HepG2 (cell line): ENCODE measurements around the gene SHC1. TPM values are rescaled to one million over a fixed set of nuclear protein-coding genes. Genes with fewer than 3 reads are reported as not detected.

ENCODE experiments used
- ATF1 ChIP-seq: IDR thresholded peaks from 2 replicates; pipeline ENCODE4 v1.6.1; 2016; ENCODE audit warnings: mild to moderate bottlenecking, control low read depth
- EED ChIP-seq: sonication (generic); formaldehyde crosslinking; IDR thresholded peaks from 2 replicates; pipeline ENCODE4 v1.5.0; 2020; ENCODE audit warnings: mild to moderate bottlenecking, missing genetic modification reagents
- FOXA1 ChIP-seq, 2 experiments: fragments of 450-650 bp in 1 of 2; sonication (generic) in 1 of 2; formaldehyde crosslinking in 1 of 2; IDR thresholded peaks; 2 replicates each; pipeline versions ENCODE4 v1.4.0 to v1.6.1; 2016 to 2020; ENCODE audit warnings: missing genetic modification reagents in 1 of 2
- MIER3 ChIP-seq: IDR thresholded peaks from 2 replicates; pipeline ENCODE4 v1.6.1; 2016; ENCODE audit warnings: missing compliant biosample characterization, borderline replicate concordance
- PAF1 ChIP-seq: IDR thresholded peaks from 2 replicates; pipeline ENCODE4 v1.6.1; 2016; ENCODE audit warnings: missing genetic modification reagents, missing compliant biosample characterization
- SMYD3 ChIP-seq: sonication (generic); formaldehyde crosslinking; IDR thresholded peaks from 2 replicates; pipeline ENCODE4 v1.8.1; 2023; ENCODE audit warnings: mild to moderate bottlenecking, missing genetic modification reagents
- SNRNP70 ChIP-seq: fragments of 200-400 bp; formaldehyde crosslinking; IDR thresholded peaks from 2 replicates; pipeline ENCODE4 v1.6.1; 2017; ENCODE audit warnings: mild to moderate bottlenecking, low read depth, low read length, moderate library complexity
- SRSF9 ChIP-seq: fragments of 200-400 bp; formaldehyde crosslinking; IDR thresholded peaks from 2 replicates; pipeline ENCODE4 v1.6.1; 2018; ENCODE audit warnings: borderline replicate concordance, mild to moderate bottlenecking, low read depth, low read length; ENCODE audit not compliant: insufficient read depth, poor library complexity, severe bottlenecking
- U2AF2 ChIP-seq: fragments of 200-400 bp; formaldehyde crosslinking; IDR thresholded peaks from 2 replicates; pipeline ENCODE4 v1.6.1; 2017; ENCODE audit warnings: low read depth, mild to moderate bottlenecking, low read length
- ZBTB42 ChIP-seq: sonication (generic); formaldehyde crosslinking; IDR thresholded peaks from 2 replicates; pipeline ENCODE4 v1.5.0; 2020; ENCODE audit warnings: mild to moderate bottlenecking, missing genetic modification reagents
- ZNF260 ChIP-seq: sonication (generic); formaldehyde crosslinking; IDR thresholded peaks from 2 replicates; pipeline ENCODE4 v1.4.0; 2020; ENCODE audit warnings: missing genetic modification reagents, low read depth, mild to moderate bottlenecking, borderline replicate concordance
- ZSCAN21 ChIP-seq: sonication (generic); formaldehyde crosslinking; IDR thresholded peaks from 2 replicates; pipeline ENCODE4 v1.8.0; 2022; ENCODE audit warnings: mild to moderate bottlenecking, missing genetic modification reagents, moderate library complexity, borderline replicate concordance
- polyA plus RNA-seq, 8 experiments: library from polyadenylated mRNA; depleted of rRNA in 3 of 8; stranded (reverse) in 7 of 8; unstranded in 1 of 8; fragments of >200 nt; fragmentation: Illumina TruSeq in 4 of 8; extraction: Trizol in 4 of 8; gene quantifications; 2 replicates each; pipeline versions ENCODE4 v1.2.1 to v1.2.3, GENCODE V29; 2011 to 2016; ENCODE audit warnings: low read depth in 4 of 8, missing spikeins in 1 of 8, mixed read lengths in 1 of 8; ENCODE audit not compliant: insufficient read depth in 1 of 8
- total RNA-seq, 5 experiments: library from RNA; depleted of rRNA; stranded (reverse); fragments of >200 nt; fragmentation: Illumina TruSeq; extraction: Trizol; gene quantifications; 2 replicates each; pipeline ENCODE4 v1.2.3, GENCODE V29; 2016; ENCODE audit warnings: low read depth in 1 of 5
- TF ChIP-seq, protein P1 (sequence below), 2 experiments: sonication (generic) in 1 of 2; formaldehyde crosslinking in 1 of 2; IDR thresholded peaks; 2 replicates each; pipeline versions ENCODE4 v1.6.1 to v1.9.0; 2014 to 2022; ENCODE audit warnings: antibody characterized with exemption in 1 of 2, borderline replicate concordance in 1 of 2, inconsistent platforms in 1 of 2, low read depth in 1 of 2, missing genetic modification reagents in 1 of 2
- TF ChIP-seq, protein P2 (sequence below): sonication (generic); formaldehyde crosslinking; IDR thresholded peaks from 2 replicates; pipeline ENCODE4 v1.8.0; 2023; ENCODE audit warnings: mild to moderate bottlenecking, missing genetic modification reagents
- TF ChIP-seq, protein P3 (sequence below): sonication (generic); formaldehyde crosslinking; IDR thresholded peaks from 2 replicates; pipeline ENCODE4 v1.4.0; 2020; ENCODE audit warnings: missing genetic modification reagents; ENCODE audit errors: not compliant biosample characterization
- TF ChIP-seq, protein P4 (sequence below): sonication (generic); formaldehyde crosslinking; IDR thresholded peaks from 2 replicates; pipeline ENCODE4 v1.4.0; 2020; ENCODE audit warnings: mild to moderate bottlenecking, missing genetic modification reagents
- TF ChIP-seq, protein P5 (sequence below): sonication (generic); formaldehyde crosslinking; IDR thresholded peaks from 2 replicates; pipeline ENCODE4 v1.4.0; 2020; ENCODE audit warnings: mild to moderate bottlenecking, low read depth, missing genetic modification reagents

SHC1 gene
- total and polyA plus RNA-seq, 2 of the 13 experiments (the other 11 are each of a cell fraction or from before 2014, with no cell fraction given) = 52.0 to 137 TPM

DNA sequence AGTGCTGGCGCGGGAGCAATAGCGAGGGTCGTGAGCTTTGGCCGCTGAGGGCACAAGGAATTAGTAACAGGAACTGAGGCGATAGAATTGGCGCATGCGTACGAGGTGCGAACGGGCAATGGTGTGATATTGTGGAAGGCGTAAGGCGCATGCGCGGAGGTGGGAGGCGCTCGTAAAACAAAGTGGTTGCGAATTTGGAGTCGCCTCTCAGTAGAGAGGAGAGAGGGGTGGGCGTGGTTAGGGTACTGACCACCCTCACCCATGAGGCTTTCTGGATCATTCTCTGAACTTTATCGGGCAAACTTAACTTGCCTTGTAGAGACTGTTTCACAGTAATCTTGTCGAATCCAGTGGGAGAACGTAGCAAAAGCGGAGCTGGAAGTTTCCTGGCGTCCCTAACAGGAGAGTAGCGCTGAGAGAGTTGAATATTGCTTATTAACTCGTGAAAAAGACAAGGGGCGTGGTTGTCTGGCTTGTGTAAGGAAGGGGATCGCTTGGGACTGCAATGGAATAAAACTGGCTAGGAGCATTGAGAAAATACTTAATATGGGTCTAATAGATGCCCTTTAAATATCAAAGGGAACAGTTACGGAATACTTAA lies 4.4 kb upstream of the SHC1 start (continued):
- TF ChIP-seq SRSF9 (no peak), FOXA1 (IDR thresholded peaks at IDR 0.05) (no peak), FOXA1 (CRISPR knock-in tag; IDR thresholded peaks at IDR 0.05) (no peak), SMYD3 (CRISPR knock-in tag) (no peak; the same call in 1 of the 2 replicates), ZSCAN21 (CRISPR knock-in tag) (0 out of 2 replicates have a peak, but pooled peaks have one; percentile 18), SNRNP70 (no peak), U2AF2 (no peak), ZBTB42 (CRISPR knock-in tag) (no peak), PAF1 (CRISPR knock-in tag) (no peak), EED (CRISPR knock-in tag) (no peak), ATF1 (no peak), ZNF260 (CRISPR knock-in tag) (no peak), MIER3 (CRISPR knock-in tag) (peak; percentile 16; the same call in 1 of the 2 replicates)
- TF ChIP-seq, protein P1, sequence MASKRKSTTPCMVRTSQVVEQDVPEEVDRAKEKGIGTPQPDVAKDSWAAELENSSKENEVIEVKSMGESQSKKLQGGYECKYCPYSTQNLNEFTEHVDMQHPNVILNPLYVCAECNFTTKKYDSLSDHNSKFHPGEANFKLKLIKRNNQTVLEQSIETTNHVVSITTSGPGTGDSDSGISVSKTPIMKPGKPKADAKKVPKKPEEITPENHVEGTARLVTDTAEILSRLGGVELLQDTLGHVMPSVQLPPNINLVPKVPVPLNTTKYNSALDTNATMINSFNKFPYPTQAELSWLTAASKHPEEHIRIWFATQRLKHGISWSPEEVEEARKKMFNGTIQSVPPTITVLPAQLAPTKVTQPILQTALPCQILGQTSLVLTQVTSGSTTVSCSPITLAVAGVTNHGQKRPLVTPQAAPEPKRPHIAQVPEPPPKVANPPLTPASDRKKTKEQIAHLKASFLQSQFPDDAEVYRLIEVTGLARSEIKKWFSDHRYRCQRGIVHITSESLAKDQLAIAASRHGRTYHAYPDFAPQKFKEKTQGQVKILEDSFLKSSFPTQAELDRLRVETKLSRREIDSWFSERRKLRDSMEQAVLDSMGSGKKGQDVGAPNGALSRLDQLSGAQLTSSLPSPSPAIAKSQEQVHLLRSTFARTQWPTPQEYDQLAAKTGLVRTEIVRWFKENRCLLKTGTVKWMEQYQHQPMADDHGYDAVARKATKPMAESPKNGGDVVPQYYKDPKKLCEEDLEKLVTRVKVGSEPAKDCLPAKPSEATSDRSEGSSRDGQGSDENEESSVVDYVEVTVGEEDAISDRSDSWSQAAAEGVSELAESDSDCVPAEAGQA (IDR thresholded peaks at IDR 0.05; ENCODE audit: low read depth) = no peak
- TF ChIP-seq, protein P1 (CRISPR knock-in tag; IDR thresholded peaks at IDR 0.05; ENCODE audit: borderline replicate concordance) = 0 out of 2 replicates have a peak, but pooled peaks have one; percentile 54
- TF ChIP-seq, protein P2, sequence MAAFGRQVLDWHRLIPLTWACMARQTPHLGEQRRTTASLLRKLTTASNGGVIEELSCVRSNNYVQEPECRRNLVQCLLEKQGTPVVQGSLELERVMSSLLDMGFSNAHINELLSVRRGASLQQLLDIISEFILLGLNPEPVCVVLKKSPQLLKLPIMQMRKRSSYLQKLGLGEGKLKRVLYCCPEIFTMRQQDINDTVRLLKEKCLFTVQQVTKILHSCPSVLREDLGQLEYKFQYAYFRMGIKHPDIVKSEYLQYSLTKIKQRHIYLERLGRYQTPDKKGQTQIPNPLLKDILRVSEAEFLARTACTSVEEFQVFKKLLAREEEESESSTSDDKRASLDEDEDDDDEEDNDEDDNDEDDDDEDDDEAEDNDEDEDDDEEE = no peak
- TF ChIP-seq, protein P3, sequence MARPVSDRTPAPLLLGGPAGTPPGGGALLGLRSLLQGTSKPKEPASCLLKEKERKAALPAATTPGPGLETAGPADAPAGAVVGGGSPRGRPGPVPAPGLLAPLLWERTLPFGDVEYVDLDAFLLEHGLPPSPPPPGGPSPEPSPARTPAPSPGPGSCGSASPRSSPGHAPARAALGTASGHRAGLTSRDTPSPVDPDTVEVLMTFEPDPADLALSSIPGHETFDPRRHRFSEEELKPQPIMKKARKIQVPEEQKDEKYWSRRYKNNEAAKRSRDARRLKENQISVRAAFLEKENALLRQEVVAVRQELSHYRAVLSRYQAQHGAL (CRISPR knock-in tag) = no peak
- TF ChIP-seq, protein P4, sequence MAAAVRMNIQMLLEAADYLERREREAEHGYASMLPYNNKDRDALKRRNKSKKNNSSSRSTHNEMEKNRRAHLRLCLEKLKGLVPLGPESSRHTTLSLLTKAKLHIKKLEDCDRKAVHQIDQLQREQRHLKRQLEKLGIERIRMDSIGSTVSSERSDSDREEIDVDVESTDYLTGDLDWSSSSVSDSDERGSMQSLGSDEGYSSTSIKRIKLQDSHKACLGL (CRISPR knock-in tag) = 0 out of 2 replicates have a peak, but pooled peaks have one; percentile 5
- TF ChIP-seq, protein P5, sequence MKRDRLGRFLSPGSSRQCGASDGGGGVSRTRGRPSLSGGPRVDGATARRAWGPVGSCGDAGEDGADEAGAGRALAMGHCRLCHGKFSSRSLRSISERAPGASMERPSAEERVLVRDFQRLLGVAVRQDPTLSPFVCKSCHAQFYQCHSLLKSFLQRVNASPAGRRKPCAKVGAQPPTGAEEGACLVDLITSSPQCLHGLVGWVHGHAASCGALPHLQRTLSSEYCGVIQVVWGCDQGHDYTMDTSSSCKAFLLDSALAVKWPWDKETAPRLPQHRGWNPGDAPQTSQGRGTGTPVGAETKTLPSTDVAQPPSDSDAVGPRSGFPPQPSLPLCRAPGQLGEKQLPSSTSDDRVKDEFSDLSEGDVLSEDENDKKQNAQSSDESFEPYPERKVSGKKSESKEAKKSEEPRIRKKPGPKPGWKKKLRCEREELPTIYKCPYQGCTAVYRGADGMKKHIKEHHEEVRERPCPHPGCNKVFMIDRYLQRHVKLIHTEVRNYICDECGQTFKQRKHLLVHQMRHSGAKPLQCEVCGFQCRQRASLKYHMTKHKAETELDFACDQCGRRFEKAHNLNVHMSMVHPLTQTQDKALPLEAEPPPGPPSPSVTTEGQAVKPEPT (CRISPR knock-in tag) = no peak; the same call in 1 of the 2 replicates
